OCI-LY3 (cell line): ENCODE measurements around the gene CPA2.
"Not testable (repeated sequence)": the region's sequence is repeated elsewhere in the genome, so short reads cannot be mapped to it uniquely, and the experiment has no call there.

Experiments used
- EZH2phosphoT487 ChIP-seq: fragments of 200-600 bp; shearing (Covaris generic); IDR thresholded peaks from 2 replicates; pipeline ENCODE4 v1.6.1; 2018; ENCODE audit warnings: antibody characterized with exemption, mixed run types, low read depth
- TF ChIP-seq, protein P1 (sequence below): fragments of 200-600, 300-600 bp; sonication (generic); IDR thresholded peaks from 2 replicates; pipeline ENCODE4 v1.5.1; 2014; ENCODE audit warnings: antibody characterized with exemption, low read length, low read depth

DNA sequence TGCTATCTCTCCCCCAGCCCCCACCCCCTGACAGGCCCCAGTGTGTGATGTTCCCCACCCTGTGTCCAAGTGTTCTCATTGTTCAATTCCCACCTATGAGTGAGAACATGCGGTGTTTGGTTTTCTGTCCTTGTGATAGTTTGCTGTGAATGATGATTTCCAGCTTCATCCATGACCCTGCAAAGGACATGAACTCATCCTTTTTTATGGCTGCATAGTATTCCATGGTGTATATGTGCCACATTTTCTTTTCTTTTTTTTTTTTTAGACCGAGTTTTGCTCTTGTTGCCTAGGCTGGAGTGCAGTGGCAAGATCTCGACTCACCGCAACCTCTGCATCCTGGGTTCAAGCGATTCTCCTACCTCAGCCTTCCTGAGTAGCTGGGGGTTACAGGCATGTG, 17.8 kb upstream of the CPA2 start:
- TF ChIP-seq, protein P1, sequence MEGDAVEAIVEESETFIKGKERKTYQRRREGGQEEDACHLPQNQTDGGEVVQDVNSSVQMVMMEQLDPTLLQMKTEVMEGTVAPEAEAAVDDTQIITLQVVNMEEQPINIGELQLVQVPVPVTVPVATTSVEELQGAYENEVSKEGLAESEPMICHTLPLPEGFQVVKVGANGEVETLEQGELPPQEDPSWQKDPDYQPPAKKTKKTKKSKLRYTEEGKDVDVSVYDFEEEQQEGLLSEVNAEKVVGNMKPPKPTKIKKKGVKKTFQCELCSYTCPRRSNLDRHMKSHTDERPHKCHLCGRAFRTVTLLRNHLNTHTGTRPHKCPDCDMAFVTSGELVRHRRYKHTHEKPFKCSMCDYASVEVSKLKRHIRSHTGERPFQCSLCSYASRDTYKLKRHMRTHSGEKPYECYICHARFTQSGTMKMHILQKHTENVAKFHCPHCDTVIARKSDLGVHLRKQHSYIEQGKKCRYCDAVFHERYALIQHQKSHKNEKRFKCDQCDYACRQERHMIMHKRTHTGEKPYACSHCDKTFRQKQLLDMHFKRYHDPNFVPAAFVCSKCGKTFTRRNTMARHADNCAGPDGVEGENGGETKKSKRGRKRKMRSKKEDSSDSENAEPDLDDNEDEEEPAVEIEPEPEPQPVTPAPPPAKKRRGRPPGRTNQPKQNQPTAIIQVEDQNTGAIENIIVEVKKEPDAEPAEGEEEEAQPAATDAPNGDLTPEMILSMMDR = not testable (repeated sequence)
- not testable (repeated sequence) for TF ChIP-seq EZH2phosphoT487
